ENCODE data around the gene METTL25B.

DNA sequence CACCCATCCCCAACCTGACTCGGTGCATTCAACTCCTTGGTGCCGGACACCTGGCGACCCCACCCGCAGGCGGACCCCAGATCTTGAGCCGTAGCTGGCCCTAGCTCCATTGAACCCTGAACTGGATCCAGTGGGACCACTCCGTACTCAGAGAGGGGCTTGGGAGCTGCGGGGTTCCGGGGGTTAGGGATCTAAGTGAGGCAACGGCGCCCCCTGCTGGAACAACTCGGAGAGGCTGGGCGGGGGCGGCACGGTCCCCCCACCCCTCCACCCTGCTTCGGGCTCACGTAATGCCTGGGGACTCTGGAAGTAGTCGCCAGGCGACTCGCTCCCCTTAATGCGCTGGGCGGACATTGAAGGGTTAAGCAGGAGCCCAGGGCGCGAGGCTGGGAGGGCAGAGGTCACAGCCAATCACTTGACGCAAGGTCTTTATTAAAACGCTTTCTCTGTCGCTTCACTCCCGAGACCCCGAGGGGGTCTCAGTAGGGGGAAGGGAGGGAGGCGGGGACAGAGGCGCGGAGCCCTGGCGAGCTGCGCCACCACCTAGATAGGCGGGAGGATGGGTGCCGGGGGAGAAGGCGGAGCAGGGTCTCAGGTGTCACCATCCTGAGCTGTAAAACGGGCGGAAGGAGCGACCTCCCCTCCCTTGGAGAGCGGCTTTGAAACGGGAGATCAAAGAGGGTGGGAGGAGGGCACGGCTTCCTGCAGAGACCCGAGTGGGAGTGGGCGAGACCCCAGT lies 22.2 kb upstream of the METTL25B start:
- TF ChIP-seq EZH2 (conservative IDR thresholded peaks at IDR 0.05; ENCODE audit: low read depth, low read length) (no peak), ZNF12 (CRISPR knock-in tag; IDR thresholded peaks at IDR 0.05) (no peak), MAFK (conservative IDR thresholded peaks at IDR 0.05 in 1 of 2, IDR thresholded peaks at IDR 0.05 in 1 of 2; ENCODE audit: low read length in 2 of 2) (no peak), KAT8 (CRISPR knock-in tag; IDR thresholded peaks at IDR 0.05) (no peak)
- TF ChIP-seq, protein P1, sequence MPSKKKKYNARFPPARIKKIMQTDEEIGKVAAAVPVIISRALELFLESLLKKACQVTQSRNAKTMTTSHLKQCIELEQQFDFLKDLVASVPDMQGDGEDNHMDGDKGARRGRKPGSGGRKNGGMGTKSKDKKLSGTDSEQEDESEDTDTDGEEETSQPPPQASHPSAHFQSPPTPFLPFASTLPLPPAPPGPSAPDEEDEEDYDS (CRISPR knock-in tag; IDR thresholded peaks at IDR 0.05) = no peak

Measured in HepG2 (cell line).